ENCODE data around the gene F10.

The F10 gene

DNA sequence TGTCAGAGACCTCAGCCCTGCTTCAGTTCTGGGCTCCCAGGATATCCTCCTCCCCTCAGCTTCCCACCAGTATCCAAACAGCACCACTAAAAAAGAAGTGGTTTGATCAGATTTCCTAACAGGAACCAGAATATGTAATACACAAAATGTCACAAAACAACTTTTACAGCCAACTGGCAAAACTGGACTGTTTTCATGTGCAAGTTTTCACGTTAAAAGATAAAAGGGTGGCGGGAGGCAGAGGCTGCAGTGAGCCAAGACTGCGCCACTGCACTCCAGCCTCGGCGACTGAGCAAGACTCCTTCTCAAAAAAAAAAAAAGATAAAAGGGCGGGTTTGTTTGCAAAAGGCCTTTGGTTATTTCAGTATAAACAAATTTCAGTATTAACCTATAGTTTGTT lies 72.8 kb downstream of the F10 start:
- no peaks in the 10 kb centered on the region for H3K27me3 ChIP-seq (ENCODE audit: control insufficient read depth, insufficient read depth, low read length)
- no peaks in the 10 kb centered on the region for H3K4me1 ChIP-seq (ENCODE audit: control insufficient read depth, low read depth, low read length)
- peaks cover 83% of the 10 kb centered on the region for H3K36me3 ChIP-seq (ENCODE audit: control insufficient read depth, low read depth, low read length)
- no peak overlapping the region for H3K4me3 ChIP-seq (ENCODE audit: low read length)
- no peaks in the 10 kb centered on the region for H3K9me3 ChIP-seq (ENCODE audit: control insufficient read depth, low read depth, low read length)
- no peak overlapping the region for H3K9ac ChIP-seq (ENCODE audit: low read length)
- H3K27ac ChIP-seq (ENCODE audit: low read length) = no peak overlapping the region

DNA sequence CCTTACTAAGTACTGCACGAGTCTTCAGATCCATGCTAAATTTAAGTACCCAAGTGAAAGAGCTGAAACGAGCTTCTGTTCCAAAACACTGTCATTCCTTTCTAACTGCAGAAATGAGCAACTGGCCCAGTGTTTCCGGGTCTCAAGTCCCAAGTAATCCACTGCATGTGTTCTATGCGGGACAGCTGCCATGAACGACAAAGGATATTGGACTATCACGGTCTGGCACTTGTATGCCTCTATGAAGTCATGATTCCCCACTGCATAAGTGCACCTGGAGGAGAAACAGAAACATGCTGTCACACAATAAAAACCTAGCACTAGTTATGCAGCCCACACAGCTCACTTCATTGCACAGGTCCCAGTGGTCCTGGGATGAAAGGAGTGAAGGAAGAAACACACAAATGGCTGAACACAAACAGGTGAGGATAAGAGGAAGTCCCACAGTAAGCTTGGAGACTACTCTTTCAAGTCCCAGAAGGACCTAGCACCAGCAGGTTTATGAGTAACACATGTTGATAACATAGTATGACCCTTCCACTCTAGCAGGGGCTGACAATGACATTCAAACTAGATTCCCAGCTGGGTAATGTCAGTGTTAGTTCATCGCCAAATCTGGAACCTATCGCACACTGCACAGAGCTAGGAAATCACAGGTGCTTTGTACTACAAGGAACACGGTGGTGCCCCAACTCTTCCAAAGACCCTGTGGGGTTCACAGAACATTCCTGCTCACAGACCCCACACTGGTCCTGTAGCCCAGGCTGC lies 74.6 kb downstream of the F10 start:
- Histone ChIP-seq H3K36me3 (ENCODE audit: control insufficient read depth, low read depth, low read length) (peaks cover 74% of the 10 kb centered on the region), H3K4me3 (ENCODE audit: low read length) (no peak overlapping the region), H3K9me3 (ENCODE audit: control insufficient read depth, low read depth, low read length) (no peaks in the 10 kb centered on the region), H3K9ac (ENCODE audit: low read length) (no peak overlapping the region), H3K4me1 (ENCODE audit: control insufficient read depth, low read depth, low read length) (no peaks in the 10 kb centered on the region), H3K27ac (ENCODE audit: low read length) (no peak overlapping the region), H3K27me3 (ENCODE audit: control insufficient read depth, insufficient read depth, low read length) (no peaks in the 10 kb centered on the region)
